COLO668 (cell line): ENCODE data around the gene AKR1B1.

Experiments used
- DNase-seq: peaks from one replicate; lab custom pipeline; 2025; ENCODE audit not compliant: unreplicated experiment; lab: John Stamatoyannopoulos, UW

AKR1B1 gene

DNA sequence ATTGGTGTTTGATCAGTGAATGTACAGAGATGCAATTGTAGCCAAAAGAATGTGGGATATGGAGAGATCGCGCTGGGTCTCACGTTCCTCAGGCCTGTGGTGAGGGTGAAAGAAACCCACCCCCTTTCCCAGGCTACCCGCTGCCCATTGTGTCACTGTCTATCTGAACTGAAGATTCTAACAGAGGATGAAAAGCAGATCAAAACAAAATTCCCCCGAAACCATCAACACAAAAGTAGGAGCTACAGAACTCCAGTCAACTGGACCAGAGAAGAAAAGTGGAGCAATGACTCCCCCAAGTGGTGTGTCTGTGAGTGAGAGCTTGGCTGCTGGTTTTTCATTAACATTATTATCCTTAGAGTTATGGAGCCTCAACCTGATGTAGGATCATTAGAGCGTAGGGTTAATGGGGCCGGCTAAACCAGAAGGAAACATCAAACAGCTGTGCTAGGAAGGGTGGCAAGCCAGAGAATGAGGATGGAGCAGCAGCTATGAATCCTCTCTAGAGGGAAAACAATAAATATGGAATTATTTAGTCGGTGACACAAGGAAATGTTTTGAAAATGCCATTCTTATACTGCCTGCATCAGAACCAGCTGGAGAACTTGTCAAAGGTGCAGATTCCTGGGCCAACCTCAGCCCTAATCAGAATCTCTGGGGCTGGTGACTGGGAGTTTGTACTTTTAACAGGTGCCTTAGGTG lies 38.3 kb downstream of the AKR1B1 start:
- peak; percentile 42 for DNase-seq

DNA sequence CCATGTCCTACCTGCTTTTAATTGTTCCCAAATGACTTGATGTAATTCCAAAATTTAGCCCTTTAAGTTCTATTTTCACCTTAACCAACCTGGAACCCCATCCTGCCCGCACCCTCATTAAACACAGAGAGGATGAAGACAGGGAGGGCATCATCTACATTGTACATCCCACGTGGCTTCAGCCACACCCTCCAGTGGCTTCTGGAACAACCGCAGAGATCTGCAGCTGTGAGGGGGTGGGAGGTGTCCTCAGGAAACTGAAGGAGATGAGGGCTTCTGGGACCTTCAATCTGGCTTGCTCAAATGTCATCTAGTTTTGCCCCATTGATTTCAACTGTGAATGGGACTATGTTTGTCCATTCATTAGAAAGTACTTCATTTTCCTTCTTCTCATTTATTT lies 39.0 kb downstream of the AKR1B1 start:
- DNase-seq, result no peak

DNA sequence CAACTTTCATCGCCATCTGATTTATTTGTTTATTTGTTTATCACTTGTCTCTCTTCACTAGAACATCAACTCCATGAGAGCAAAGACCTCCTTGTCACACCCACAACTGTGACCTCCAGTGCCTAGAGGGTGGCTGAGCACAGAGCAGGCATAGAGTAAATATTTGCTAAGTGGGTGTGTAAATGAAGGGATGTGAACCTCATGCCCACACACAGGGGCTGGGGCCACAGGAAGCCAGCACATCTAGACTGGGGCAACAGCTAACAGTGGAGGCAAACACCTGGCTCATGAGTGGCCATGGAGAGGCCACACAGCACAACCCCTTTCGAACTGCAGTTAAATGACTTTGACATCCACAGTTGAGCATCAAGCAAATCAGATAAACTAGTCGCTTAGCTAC lies 39.8 kb downstream of the AKR1B1 start:
- peak; percentile 56 for DNase-seq

DNA sequence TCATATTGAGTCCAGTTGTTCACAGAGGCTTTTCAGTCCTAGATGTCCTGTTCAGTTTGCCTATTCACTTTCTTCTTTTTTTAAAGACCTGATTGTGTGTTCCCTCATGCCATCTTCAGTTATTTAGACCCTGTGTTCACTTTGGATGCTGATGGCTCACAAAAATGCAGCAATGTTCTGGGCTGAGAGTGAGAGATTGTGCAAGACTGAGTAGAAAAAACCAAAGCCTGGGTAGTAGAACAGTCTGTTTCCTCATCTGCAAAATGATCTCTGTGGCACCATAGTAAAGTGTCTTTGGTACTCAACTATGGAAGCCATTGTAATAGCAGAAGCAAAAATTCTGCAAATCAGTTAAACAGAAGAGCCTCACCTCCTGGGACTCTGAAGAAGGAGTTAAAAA lies 43.2 kb downstream of the AKR1B1 start:
- no peak for DNase-seq

DNA sequence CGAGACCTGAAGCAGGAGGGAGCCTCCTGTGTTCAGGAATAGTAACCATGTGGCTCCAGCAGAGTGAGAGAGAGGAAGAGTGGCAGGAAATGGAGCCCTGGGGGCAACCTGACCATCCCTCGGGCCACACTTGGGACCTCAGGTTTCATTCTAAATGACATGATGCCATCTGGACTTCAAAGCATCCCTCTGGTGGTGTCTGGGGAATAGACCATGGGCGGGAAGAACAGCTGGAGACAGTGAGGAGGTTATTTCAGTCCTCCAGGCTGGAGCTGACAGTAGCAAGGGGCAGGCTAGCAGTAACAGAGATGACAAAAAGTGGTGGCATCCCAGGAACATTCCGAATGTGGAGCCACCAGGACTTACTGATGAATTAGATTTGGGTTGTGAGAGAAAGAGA lies 44.8 kb downstream of the AKR1B1 start:
- DNase-seq, result no peak

DNA sequence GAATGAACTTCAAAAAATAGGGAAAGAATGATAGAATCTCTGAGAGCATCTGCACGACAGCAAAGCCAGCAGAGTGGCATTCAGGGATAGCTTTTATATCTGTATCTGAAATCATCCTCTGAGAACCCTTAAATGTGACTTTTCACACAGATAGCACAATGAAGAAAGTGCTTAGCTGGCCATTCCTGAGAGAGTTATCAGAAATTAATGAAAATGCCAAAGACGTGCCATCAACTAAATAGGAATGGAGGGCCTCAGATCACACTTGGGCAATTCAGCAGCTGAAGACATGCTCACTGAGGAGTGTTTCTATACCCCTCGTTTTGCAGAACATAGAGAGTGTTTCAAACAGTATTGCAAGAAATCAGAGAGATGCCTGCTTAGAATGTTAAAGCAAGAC lies 51.6 kb downstream of the AKR1B1 start:
- DNase-seq, result no peak

DNA sequence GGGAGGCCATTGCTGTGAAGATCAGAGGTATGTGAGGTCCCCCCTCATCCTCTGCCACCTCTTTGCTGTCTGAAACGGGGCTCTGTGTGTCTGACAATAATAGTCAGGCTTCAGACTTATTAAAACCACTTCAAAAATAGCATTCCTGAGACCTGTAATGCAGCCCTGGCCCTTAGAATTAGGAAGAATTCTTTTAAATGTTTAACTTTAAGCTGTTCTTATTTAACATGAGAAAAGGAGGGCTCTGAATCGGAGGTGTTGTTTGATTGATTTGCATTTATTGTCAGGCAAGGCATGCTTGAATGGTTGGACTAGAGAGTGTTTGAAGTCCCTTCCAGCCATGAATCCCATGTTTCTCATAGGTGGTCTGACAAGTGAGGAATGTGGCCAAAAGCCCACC lies 52.5 kb downstream of the AKR1B1 start:
- DNase-seq, result no peak

DNA sequence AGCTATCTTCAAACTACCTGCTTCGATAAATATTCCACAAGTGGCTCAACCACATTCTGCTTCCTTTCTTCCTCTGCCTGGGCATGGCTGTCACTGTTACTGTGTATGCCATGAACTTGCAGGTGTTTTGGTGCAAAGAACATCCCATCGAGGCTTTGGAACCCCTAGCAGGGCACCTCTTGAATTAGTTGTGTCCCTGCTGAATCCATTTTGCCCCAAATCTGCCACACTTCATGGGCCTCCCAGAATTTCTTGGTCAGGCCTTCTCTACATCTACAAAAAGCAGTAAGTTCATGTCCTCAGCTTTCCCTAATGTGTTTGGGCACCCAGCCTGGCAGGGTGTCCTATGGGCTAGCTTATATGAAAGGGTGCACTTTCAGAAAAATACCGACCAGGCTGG lies 53.6 kb downstream of the AKR1B1 start:
- DNase-seq, result no peak

DNA sequence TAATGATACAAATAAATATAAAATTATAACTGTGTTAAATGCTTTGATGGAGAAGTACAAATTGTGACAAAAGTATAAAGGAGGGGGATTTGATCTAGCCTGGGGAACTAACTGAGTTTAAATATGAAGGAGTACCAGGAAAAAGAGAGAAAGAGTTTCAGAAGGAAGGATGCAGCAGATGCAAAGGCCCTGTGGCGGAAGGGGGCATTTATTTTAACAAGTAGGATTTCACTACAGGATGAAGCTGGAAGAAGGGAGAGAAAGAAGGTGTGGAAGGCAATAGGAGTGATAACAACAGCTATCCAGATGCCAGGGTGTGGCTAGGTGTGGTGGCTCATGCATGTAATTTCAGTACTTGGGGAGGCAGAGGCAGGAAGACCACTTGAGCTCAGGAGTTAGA lies 55.8 kb downstream of the AKR1B1 start:
- DNase-seq, result no peak

DNA sequence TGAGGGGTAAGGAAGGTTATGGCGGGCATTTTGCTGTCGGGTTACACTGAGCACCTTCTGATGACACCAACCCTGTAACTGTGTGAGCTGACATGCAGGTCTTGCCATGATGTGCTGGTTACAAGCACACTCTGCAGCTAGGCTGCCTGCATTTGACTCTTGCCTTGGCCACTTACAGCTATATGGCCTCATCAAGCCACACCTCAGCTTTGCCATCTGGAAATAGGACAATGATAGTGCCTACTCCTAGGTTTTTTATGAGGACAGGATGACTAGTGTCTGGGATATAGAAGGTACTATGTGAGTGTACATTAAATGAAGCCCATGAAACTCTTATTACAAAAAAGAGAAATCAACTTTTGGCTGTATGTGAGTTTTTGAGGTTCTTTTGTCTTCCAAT lies 58.0 kb downstream of the AKR1B1 start:
- DNase-seq, result no peak

DNA sequence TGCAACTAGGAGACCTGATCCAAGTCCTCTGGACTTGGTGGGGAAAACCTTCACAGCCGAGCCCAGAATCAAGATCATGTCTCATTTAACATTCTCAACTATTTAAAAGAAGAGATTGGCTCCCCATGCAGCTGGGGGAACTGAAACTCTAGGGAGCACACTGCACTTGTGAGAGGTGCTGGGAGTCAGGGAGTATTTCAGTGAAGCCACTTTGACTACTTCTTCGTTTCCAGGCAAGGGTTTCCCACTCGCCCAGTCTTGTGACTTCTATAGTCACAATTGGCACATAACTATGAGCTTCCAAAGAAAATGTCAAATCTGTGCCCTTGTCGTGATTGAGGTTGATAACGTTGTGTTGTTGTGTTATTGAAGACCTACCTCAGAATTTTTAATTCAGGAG lies 62.9 kb downstream of the AKR1B1 start:
- no peak for DNase-seq

DNA sequence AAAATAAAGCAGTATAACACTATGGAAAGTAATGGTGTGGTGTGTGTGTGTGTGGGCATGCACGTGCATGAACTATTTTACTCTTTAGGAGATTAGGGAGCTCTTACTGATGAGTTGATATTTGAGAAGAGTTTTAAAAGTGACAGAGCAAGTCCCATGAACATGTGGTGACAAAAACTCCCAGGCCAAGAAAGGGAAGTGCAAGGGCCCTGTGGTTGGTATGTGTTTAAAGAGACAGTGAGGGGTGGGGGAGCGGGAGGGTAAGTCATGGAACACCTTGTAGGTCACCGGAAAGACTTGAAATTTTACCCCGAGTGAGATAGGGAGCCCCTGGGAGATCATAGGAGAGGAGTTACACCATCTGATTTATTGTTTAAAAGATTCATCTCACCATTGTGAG lies 63.3 kb downstream of the AKR1B1 start:
- DNase-seq, result no peak

DNA sequence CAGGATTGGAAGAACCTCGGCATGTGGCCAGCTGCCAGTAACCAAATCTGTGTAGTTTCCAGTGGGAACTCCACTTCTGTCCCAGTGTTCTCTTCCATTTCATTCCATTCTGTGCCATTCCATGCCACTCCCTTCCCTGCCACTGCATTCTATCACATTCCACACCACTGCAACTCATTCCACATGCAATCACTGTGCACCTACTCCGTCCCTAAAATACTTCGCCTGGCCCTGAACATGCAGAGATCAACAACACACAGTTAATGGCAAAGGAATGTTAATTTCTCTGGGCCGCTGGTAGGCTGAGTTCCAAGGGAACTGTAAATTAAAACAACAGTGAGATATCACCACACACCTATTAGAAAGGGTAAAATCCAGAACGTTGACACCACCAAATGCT lies 64.8 kb downstream of the AKR1B1 start:
- DNase-seq, result no peak
